Sigmoid colon (tissue), 7 donors: ENCODE data around the gene WFDC13. TPM values are rescaled to one million over a fixed set of nuclear protein-coding genes. Genes with fewer than 3 reads are reported as not detected.
"Not testable (repeated sequence)": the region's sequence is repeated elsewhere in the genome, so short reads cannot be mapped to it uniquely, and the experiment has no call there.

Experiments
- DNase-seq: peaks from one replicate; pipeline ENCODE4 v3.0.0-alpha.2; 2019
- H3K27ac ChIP-seq, 4 donors: fragments of 200-600 bp; sonication (generic); one replicate each; pipeline ENCODE4 v1.5.1; 2016 to 2019; ENCODE audit warnings: mild to moderate bottlenecking in 1 of 4
- H3K27me3 ChIP-seq, 3 donors: fragments of 200-600 bp; sonication (generic); one replicate each; pipeline ENCODE4 v1.5.1; 2019; ENCODE audit warnings: mild to moderate bottlenecking in 1 of 3
- H3K36me3 ChIP-seq, 4 donors: fragments of 200-600 bp; sonication (generic); one replicate each; pipeline ENCODE4 v1.5.1; 2016 to 2019
- H3K4me1 ChIP-seq, 4 donors: fragments of 200-600 bp; sonication (generic); one replicate each; pipeline ENCODE4 v1.5.1; 2017 to 2019
- H3K4me3 ChIP-seq, 4 donors: fragments of 200-600 bp; sonication (generic); one replicate each; pipeline ENCODE4 v1.5.1; 2017 to 2019; ENCODE audit warnings: mild to moderate bottlenecking in 2 of 4, moderate library complexity in 1 of 4
- H3K9me3 ChIP-seq, 4 donors: fragments of 200-600 bp in 3 of 4; sonication (generic) in 3 of 4; one replicate each; pipeline versions ENCODE4 v1.5.1 to v1.6.1; 2013 to 2019
- EP300 ChIP-seq, 4 donors: sonication (generic); formaldehyde crosslinking; IDR thresholded peaks; one replicate each; pipeline ENCODE4 v1.6.1; 2017; ENCODE audit warnings: antibody characterized with exemption in 4 of 4
- POLR2A ChIP-seq, 2 donors: fragments of 450-650 bp; IDR thresholded peaks; one replicate each; pipeline ENCODE4 v1.6.1; 2016; ENCODE audit warnings: antibody characterized with exemption in 2 of 2, mild to moderate bottlenecking in 2 of 2, moderate library complexity in 2 of 2
- POLR2AphosphoS5 ChIP-seq, 4 donors: sonication (generic); formaldehyde crosslinking; IDR thresholded peaks; one replicate each; pipeline ENCODE4 v1.6.1; 2017; ENCODE audit warnings: antibody characterized with exemption in 4 of 4
- WGBS, 2 donors: extraction: QIAGEN DNeasy Blood & Tissue Kit; methylation state at CpG; one replicate each; pipeline ENCODE4 v1.1.7; 2013; 5-methylcytosine and 5-hydroxymethylcytosine counted together
- intact Hi-C: fragments of 100-400 bp; cut with DNase I; formaldehyde crosslinking; loops from one replicate; pipeline ENCODE4 v1.15.1; 2023
- polyA plus RNA-seq, 3 donors: library from polyadenylated mRNA; stranded (reverse); fragments of 200-250 nt; gene quantifications; one replicate each; pipeline ENCODE4 v1.2.3, GENCODE V29; 2013
- total RNA-seq, 4 donors: library from RNA; depleted of rRNA; stranded (reverse); fragments of >200 nt; gene quantifications; one replicate each; pipeline ENCODE4 v1.1.0, GENCODE V29; 2016
- TF ChIP-seq, protein P1 (sequence below), 4 experiments: fragments of 450-650 bp in 3 of 4; fragments of 200-600 bp in 1 of 4; IDR thresholded peaks; one replicate each; pipeline ENCODE4 v1.5.1; 2016 to 2019; ENCODE audit warnings: antibody characterized with exemption in 4 of 4, mild to moderate bottlenecking in 3 of 4, moderate library complexity in 2 of 4
- donor health status: healthy with polysubstance abuse.
- donor health status: Bipolar disorder and iron deficiency.
- donor health status: healthy.

The WFDC13 gene
- total and polyA plus RNA-seq, 7 donors, result not detected

GRCh38 chr20:45695496-45695895 is 6.3 kb upstream of the WFDC13 start:
- DNase-seq, result no peak
- no peaks in the 10 kb centered on the region for H3K4me1 ChIP-seq
- H3K27ac ChIP-seq, result no peak overlapping the region
- WGBS, 2 donors, result 94 to 97% methylated on average over 2 of the region's 2 CpGs
- no peaks in the 10 kb centered on the region for H3K9me3 ChIP-seq
- H3K36me3 ChIP-seq, result no peaks in the 10 kb centered on the region
- TF ChIP-seq, protein P1, sequence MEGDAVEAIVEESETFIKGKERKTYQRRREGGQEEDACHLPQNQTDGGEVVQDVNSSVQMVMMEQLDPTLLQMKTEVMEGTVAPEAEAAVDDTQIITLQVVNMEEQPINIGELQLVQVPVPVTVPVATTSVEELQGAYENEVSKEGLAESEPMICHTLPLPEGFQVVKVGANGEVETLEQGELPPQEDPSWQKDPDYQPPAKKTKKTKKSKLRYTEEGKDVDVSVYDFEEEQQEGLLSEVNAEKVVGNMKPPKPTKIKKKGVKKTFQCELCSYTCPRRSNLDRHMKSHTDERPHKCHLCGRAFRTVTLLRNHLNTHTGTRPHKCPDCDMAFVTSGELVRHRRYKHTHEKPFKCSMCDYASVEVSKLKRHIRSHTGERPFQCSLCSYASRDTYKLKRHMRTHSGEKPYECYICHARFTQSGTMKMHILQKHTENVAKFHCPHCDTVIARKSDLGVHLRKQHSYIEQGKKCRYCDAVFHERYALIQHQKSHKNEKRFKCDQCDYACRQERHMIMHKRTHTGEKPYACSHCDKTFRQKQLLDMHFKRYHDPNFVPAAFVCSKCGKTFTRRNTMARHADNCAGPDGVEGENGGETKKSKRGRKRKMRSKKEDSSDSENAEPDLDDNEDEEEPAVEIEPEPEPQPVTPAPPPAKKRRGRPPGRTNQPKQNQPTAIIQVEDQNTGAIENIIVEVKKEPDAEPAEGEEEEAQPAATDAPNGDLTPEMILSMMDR (IDR thresholded peaks at IDR 0.05), result no peak
- TF ChIP-seq EP300 (IDR thresholded peaks at IDR 0.05) (no peak), POLR2AphosphoS5 (IDR thresholded peaks at IDR 0.05) (no peak), POLR2A (IDR thresholded peaks at IDR 0.05) (no peak)
- no peak overlapping the region for H3K4me3 ChIP-seq
- H3K27me3 ChIP-seq, result no peaks in the 10 kb centered on the region
- intact Hi-C loops, result no loop called here

- H3K4me1 ChIP-seq, result no peaks in the 10 kb centered on the region
- intact Hi-C loops, result no loop called here
- H3K36me3 ChIP-seq, result no peaks in the 10 kb centered on the region
- no peak for DNase-seq
- H3K4me3 ChIP-seq, result no peak overlapping the region
- no peak overlapping the region for H3K27ac ChIP-seq
- WGBS, 2 donors, result 45 to 66% methylated on average over 4 of the region's 4 CpGs
- no peaks in the 10 kb centered on the region for H3K27me3 ChIP-seq
- TF ChIP-seq, protein P1 (IDR thresholded peaks at IDR 0.05), result no peak
- TF ChIP-seq EP300 (IDR thresholded peaks at IDR 0.05) (no peak), POLR2AphosphoS5 (IDR thresholded peaks at IDR 0.05) (no peak), POLR2A (IDR thresholded peaks at IDR 0.05) (no peak)
- H3K9me3 ChIP-seq, result no peaks in the 10 kb centered on the region
These were observed 734 bp upstream of the WFDC13 start for GRCh38 chr20:45701104-45701503.

GRCh38 chr20:45704969-45705637 is 3.3 kb downstream of the WFDC13 start, which contains the start of gene WFDC10B:
Gene WFDC10B, minus strand, starts transcription at chr20:45705019. Its CDS starts 19,027 bp downstream, at chr20:45685992.
- no peak within 1 kb of the TSS for H3K27ac ChIP-seq
- H3K4me3 ChIP-seq, result no peak within 1 kb of the TSS
- no peak for DNase-seq
- 92 to 94% methylated on average over 1 of the region's 1 CpG for WGBS, 2 donors
- intact Hi-C loops, result no loop called here
- H3K4me1 ChIP-seq, result no peaks in the 10 kb centered on the region
- no peaks in the 10 kb centered on the region for H3K36me3 ChIP-seq
- TF ChIP-seq POLR2AphosphoS5 (IDR thresholded peaks at IDR 0.05), result no peak
- TF ChIP-seq, protein P1 (IDR thresholded peaks at IDR 0.05), result no peak
- TF ChIP-seq EP300 (IDR thresholded peaks at IDR 0.05), result no peak
- no peaks in the 10 kb centered on the region for H3K27me3 ChIP-seq
- H3K9me3 ChIP-seq, result no peaks in the 10 kb centered on the region

GRCh38 chr20:45716141-45716688 is 14.4 kb downstream of the WFDC13 start:
- H3K4me3 ChIP-seq, H3K9me3 ChIP-seq, H3K36me3 ChIP-seq, H3K4me1 ChIP-seq, H3K27me3 ChIP-seq, H3K27ac ChIP-seq, DNase-seq, intact Hi-C loops: not testable (repeated sequence)

DNA sequence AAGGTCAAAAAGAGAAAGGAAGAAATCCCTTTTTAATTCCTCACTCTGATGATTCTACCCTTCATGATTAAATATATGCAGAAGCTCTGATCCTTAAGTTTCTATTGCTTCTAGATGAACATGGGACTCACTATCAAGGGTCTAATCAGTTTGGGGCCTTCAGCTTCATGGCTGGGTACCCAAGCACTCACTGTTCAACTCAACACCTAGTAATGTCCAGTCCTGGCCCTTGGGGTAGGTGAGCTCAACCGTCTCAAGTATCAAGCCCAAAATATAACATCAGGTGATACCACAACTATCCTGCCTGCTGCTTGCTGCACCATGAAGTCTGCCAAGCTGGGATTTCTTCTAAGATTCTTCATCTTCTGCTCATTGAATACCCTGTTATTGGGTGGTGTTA is 20.2 kb downstream of the WFDC13 start, which contains the start of gene SPINT4:
Gene SPINT4, plus strand, starts transcription at position 301 of the 400 bp plus-strand sequence. Its CDS starts 21 bp downstream, at position 322.
- intact Hi-C loops, result no loop called here
- H3K4me3 ChIP-seq, result no peak within 1 kb of the TSS
- H3K27ac ChIP-seq, result no peak within 1 kb of the TSS
- H3K4me1 ChIP-seq, result no peaks in the 10 kb centered on the region
- TF ChIP-seq, protein P1 (IDR thresholded peaks at IDR 0.05), result no peak
- TF ChIP-seq EP300 (IDR thresholded peaks at IDR 0.05), result no peak
- TF ChIP-seq POLR2AphosphoS5 (IDR thresholded peaks at IDR 0.05), result no peak
- TF ChIP-seq POLR2A (IDR thresholded peaks at IDR 0.05), result no peak
- no peak for DNase-seq
- WGBS, 2 donors, result 87 to 96% methylated on average over 1 of the region's 1 CpG
- no peaks in the 10 kb centered on the region for H3K9me3 ChIP-seq
- H3K27me3 ChIP-seq, result no peaks in the 10 kb centered on the region
- H3K36me3 ChIP-seq, result no peaks in the 10 kb centered on the region
